GM23338 (cell line): ENCODE measurements around the gene C1orf141. TPM values are rescaled to one million over a fixed set of nuclear protein-coding genes. Genes with fewer than 3 reads are reported as not detected.

Experiments
- ATAC-seq: fragments of 200-7000 bp; cut with Tn5 transposase; 3 replicates; pipeline ENCODE4 v1.9.1; 2020
- DNase-seq: peaks from one replicate; pipeline ENCODE4 v3.0.0-alpha.2; 2015; ENCODE audit warnings: low spot score
- H2AFZ ChIP-seq: fragments of 200-600 bp; sonication (generic); 2 replicates; pipeline ENCODE4 v1.8.0; 2016; ENCODE audit warnings: antibody characterized with exemption, mild to moderate bottlenecking, moderate library complexity
- H3F3A ChIP-seq: fragments of 200-600 bp; sonication (generic); replicated peaks from 2 replicates; pipeline ENCODE4 v1.8.0; 2017; ENCODE audit warnings: antibody characterized with exemption, mixed run types, low read depth
- H3K27ac ChIP-seq: fragments of 200-600 bp; sonication (generic); 2 replicates; pipeline ENCODE4 v1.6.1; 2016; ENCODE audit warnings: low read depth
- H3K27me3 ChIP-seq: fragments of 200-600 bp; sonication (generic); 2 replicates; pipeline ENCODE4 v1.8.0; 2016; ENCODE audit warnings: mild to moderate bottlenecking, mixed run types, moderate library complexity; ENCODE audit not compliant: insufficient read depth
- H3K36me3 ChIP-seq: fragments of 200-600 bp; sonication (generic); 2 replicates; pipeline ENCODE4 v1.8.0; 2016; ENCODE audit warnings: mild to moderate bottlenecking; ENCODE audit not compliant: insufficient read depth
- H3K4me1 ChIP-seq: fragments of 200-600 bp; sonication (generic); 2 replicates; pipeline ENCODE4 v1.8.0; 2016; ENCODE audit warnings: mild to moderate bottlenecking, moderate library complexity; ENCODE audit not compliant: insufficient read depth
- H3K4me2 ChIP-seq: fragments of 200-600 bp; sonication (generic); 2 replicates; pipeline ENCODE4 v1.7.1; 2017; ENCODE audit warnings: mixed run types
- H3K4me3 ChIP-seq: fragments of 200-600 bp; sonication (generic); 2 replicates; pipeline ENCODE4 v1.6.1; 2016; ENCODE audit warnings: mixed run types
- H3K79me2 ChIP-seq: fragments of 200-600 bp; sonication (generic); replicated peaks from 2 replicates; pipeline ENCODE4 v1.8.0; 2017; ENCODE audit warnings: mild to moderate bottlenecking; ENCODE audit not compliant: insufficient read depth
- H3K9me2 ChIP-seq: fragments of 200-600 bp; sonication (generic); 2 replicates; pipeline ENCODE4 v1.8.0; 2017; ENCODE audit not compliant: insufficient read depth
- H4K20me1 ChIP-seq: fragments of 200-600 bp; sonication (generic); replicated peaks from 2 replicates; pipeline ENCODE4 v1.8.0; 2017; ENCODE audit warnings: mild to moderate bottlenecking; ENCODE audit not compliant: insufficient read depth
- H3K27ac Mint-ChIP-seq: 2 replicates; pipeline ENCODE4 v1.8.0; 2020; ENCODE audit warnings: inconsistent platforms, mild to moderate bottlenecking, moderate library complexity, mixed read lengths
- H3K27me3 Mint-ChIP-seq: 3 replicates; pipeline ENCODE4 v1.8.0; 2022; ENCODE audit warnings: low read depth, mild to moderate bottlenecking, moderate library complexity, mixed read lengths, inconsistent platforms; ENCODE audit not compliant: insufficient read depth, poor library complexity
- H3K36me3 Mint-ChIP-seq: 3 replicates; pipeline ENCODE4 v1.8.0; 2021; ENCODE audit warnings: low read depth, mild to moderate bottlenecking, inconsistent platforms, moderate library complexity, mixed read lengths
- H3K4me1 Mint-ChIP-seq: 3 replicates; pipeline ENCODE4 v1.8.0; 2020; ENCODE audit warnings: mild to moderate bottlenecking, inconsistent platforms, mixed read lengths
- H3K4me3 Mint-ChIP-seq: 3 replicates; pipeline ENCODE4 v1.8.0; 2021; ENCODE audit warnings: moderate library complexity, mild to moderate bottlenecking, inconsistent platforms, mixed read lengths
- H3K9me3 Mint-ChIP-seq: 3 replicates; pipeline ENCODE4 v1.8.0; 2020; ENCODE audit warnings: moderate library complexity, mild to moderate bottlenecking, inconsistent platforms, mixed read lengths
- CREB1 ChIP-seq: fragments of 250-450 bp; sonication (Bioruptor Pico); IDR thresholded peaks from 2 replicates; pipeline ENCODE4 v1.5.0; 2020; ENCODE audit warnings: low read depth, mild to moderate bottlenecking, moderate library complexity
- CTCF ChIP-seq, 2 experiments: fragments of 200-600 bp in 1 of 2; sonication (generic) in 1 of 2; conservative IDR thresholded peaks; 2 replicates each; pipeline versions ENCODE4 v1.5.1 to v1.6.1; 2016 to 2017; ENCODE audit warnings: antibody characterized with exemption in 2 of 2, low read depth in 2 of 2, mild to moderate bottlenecking in 2 of 2, moderate library complexity in 1 of 2
- EZH2 ChIP-seq: fragments of 200-600 bp; sonication (generic); IDR thresholded peaks from one replicate; pipeline ENCODE4 v1.8.0; 2017; ENCODE audit warnings: antibody characterized with exemption, mild to moderate bottlenecking, low read depth; ENCODE audit not compliant: unreplicated experiment
- EZH2phosphoT487 ChIP-seq: fragments of 200-600 bp; sonication (generic); IDR thresholded peaks from one replicate; pipeline ENCODE4 v1.8.1; 2018; ENCODE audit warnings: antibody characterized with exemption; ENCODE audit not compliant: unreplicated experiment
- JUNB ChIP-seq: IDR thresholded peaks from one replicate; pipeline ENCODE4 v1.6.1; 2016; ENCODE audit warnings: antibody characterized with exemption; ENCODE audit not compliant: unreplicated experiment
- NANOG ChIP-seq: IDR thresholded peaks from 2 replicates; pipeline ENCODE4 v1.6.1; 2016; ENCODE audit warnings: antibody characterized with exemption, borderline replicate concordance
- POLR2AphosphoS5 ChIP-seq: IDR thresholded peaks from 2 replicates; pipeline ENCODE4 v1.6.1; 2016; ENCODE audit warnings: antibody characterized with exemption, low read depth
- STAT1 ChIP-seq: IDR thresholded peaks from one replicate; pipeline ENCODE4 v1.6.1; 2016; ENCODE audit warnings: antibody characterized with exemption; ENCODE audit not compliant: unreplicated experiment
- ZNF114 ChIP-seq: fragments of 250-450 bp; sonication (Bioruptor Pico); IDR thresholded peaks from 2 replicates; pipeline ENCODE4 v1.5.0; 2020; ENCODE audit warnings: mild to moderate bottlenecking, moderate library complexity
- ZNF331 ChIP-seq: fragments of 250-450 bp; sonication (Bioruptor Pico); IDR thresholded peaks from 2 replicates; pipeline ENCODE4 v1.5.0; 2020; ENCODE audit warnings: low read depth, mild to moderate bottlenecking, moderate library complexity
- polyA plus RNA-seq: library from polyadenylated mRNA; unstranded; fragments of >200 nt; fragmentation: Nextera tagmentation; extraction: Ambion mirVana; gene quantifications from 2 replicates; pipeline ENCODE4 v1.2.1, GENCODE V29; 2016
- total RNA-seq: library from RNA; depleted of rRNA; stranded (reverse); fragments of >200 nt; shearing (Covaris generic); gene quantifications from 2 replicates; pipeline ENCODE4 v1.2.3, GENCODE V29; 2014
- TF ChIP-seq, protein P1 (sequence below): IDR thresholded peaks from 2 replicates; pipeline ENCODE4 v1.6.1; 2016; ENCODE audit warnings: antibody characterized with exemption
- TF ChIP-seq, protein P2 (sequence below): IDR thresholded peaks from one replicate; pipeline ENCODE4 v1.6.1; 2018; ENCODE audit warnings: antibody characterized with exemption; ENCODE audit not compliant: unreplicated experiment

Gene C1orf141
- total and polyA plus RNA-seq, 2 experiments from 2014 or later = not detected

GRCh38 chr1:67058242-67058641 lies 76.5 kb downstream of the C1orf141 start:
- Mint-ChIP-seq H3K4me1 (peaks cover 16% of the 10 kb centered on the region), H3K27ac (no peak overlapping the region), H3K4me3 (no peak overlapping the region), H3K36me3 (no peaks in the 10 kb centered on the region; the same call in 2 of the 3 replicates), H3K27me3 (no peaks in the 10 kb centered on the region), H3K9me3 (no peaks in the 10 kb centered on the region; the same call in 2 of the 3 replicates)
- Histone ChIP-seq H4K20me1 (no peaks in the 10 kb centered on the region), H3K27ac (no peak overlapping the region), H3K4me2 (no peak overlapping the region), H3K79me2 (no peaks in the 10 kb centered on the region), H3F3A (no peaks in the 10 kb centered on the region), H3K4me1 (peaks cover 8% of the 10 kb centered on the region; the same call in 1 of the 2 replicates), H3K4me3 (no peak overlapping the region), H3K27me3 (no peaks in the 10 kb centered on the region), H3K9me2 (no peaks in the 10 kb centered on the region), H2AFZ (no peak overlapping the region), H3K36me3 (no peaks in the 10 kb centered on the region)
- ATAC-seq (no peak), DNase-seq (peak; percentile 7)
- no peak for TF ChIP-seq EZH2
- no peak for TF ChIP-seq EZH2phosphoT487
- TF ChIP-seq CREB1 (CRISPR knock-in tag) = no peak
- TF ChIP-seq JUNB = no peak
- no peak for TF ChIP-seq ZNF331 (CRISPR knock-in tag)
- TF ChIP-seq ZNF114 (CRISPR knock-in tag) = no peak
- no peak for TF ChIP-seq CTCF (conservative IDR thresholded peaks at IDR 0.05; ENCODE audit: low read depth in 2 of 2)
- TF ChIP-seq NANOG = no peak
- TF ChIP-seq STAT1 = no peak
- TF ChIP-seq, protein P1, sequence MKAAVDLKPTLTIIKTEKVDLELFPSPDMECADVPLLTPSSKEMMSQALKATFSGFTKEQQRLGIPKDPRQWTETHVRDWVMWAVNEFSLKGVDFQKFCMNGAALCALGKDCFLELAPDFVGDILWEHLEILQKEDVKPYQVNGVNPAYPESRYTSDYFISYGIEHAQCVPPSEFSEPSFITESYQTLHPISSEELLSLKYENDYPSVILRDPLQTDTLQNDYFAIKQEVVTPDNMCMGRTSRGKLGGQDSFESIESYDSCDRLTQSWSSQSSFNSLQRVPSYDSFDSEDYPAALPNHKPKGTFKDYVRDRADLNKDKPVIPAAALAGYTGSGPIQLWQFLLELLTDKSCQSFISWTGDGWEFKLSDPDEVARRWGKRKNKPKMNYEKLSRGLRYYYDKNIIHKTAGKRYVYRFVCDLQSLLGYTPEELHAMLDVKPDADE = no peak
- TF ChIP-seq, protein P2, sequence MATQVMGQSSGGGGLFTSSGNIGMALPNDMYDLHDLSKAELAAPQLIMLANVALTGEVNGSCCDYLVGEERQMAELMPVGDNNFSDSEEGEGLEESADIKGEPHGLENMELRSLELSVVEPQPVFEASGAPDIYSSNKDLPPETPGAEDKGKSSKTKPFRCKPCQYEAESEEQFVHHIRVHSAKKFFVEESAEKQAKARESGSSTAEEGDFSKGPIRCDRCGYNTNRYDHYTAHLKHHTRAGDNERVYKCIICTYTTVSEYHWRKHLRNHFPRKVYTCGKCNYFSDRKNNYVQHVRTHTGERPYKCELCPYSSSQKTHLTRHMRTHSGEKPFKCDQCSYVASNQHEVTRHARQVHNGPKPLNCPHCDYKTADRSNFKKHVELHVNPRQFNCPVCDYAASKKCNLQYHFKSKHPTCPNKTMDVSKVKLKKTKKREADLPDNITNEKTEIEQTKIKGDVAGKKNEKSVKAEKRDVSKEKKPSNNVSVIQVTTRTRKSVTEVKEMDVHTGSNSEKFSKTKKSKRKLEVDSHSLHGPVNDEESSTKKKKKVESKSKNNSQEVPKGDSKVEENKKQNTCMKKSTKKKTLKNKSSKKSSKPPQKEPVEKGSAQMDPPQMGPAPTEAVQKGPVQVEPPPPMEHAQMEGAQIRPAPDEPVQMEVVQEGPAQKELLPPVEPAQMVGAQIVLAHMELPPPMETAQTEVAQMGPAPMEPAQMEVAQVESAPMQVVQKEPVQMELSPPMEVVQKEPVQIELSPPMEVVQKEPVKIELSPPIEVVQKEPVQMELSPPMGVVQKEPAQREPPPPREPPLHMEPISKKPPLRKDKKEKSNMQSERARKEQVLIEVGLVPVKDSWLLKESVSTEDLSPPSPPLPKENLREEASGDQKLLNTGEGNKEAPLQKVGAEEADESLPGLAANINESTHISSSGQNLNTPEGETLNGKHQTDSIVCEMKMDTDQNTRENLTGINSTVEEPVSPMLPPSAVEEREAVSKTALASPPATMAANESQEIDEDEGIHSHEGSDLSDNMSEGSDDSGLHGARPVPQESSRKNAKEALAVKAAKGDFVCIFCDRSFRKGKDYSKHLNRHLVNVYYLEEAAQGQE = no peak
- no peak for TF ChIP-seq POLR2AphosphoS5
